ENCODE measurements around the gene GRIA4.

DNA sequence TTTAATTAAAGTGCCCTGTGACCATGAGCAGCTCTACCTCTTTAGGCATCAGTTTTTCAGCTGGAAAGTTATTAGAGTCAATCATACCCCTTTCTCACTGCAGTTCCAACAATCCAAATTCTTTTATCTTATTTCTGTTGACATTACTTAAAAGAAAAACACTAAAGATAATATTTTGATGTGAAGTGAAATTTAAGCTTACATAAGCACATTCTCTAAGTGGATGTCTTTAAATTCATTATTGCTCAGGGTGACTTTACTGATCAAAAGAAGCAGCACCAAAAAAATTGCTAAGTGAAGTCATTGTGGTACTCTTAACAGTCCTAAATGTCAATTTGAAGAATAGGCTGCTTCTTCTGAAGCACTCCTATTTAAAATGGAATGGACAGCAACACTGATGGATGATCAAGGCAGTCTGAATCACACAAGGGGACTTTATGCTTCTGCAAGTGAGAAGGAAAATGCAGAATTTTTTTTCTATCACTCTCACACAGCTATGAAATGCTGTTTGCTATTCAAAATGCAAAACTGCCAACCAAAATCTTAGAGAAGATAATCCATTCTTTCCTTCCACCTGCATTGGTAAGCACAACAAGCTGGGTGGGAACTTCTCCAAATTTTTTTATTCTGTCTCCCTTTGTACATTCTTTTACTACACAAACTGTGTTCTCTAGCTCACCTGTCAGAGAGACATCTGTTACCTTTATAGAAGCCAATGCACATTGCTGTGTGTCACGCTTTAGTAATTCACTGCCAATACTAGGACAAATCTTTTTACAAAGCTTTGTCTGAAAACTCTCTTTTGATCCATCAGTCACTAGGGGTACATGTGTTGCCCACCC lies 179.9 kb downstream of the GRIA4 start:
- no peak for TF ChIP-seq POLR2A (IDR thresholded peaks at IDR 0.05; ENCODE audit: low read length)
- TF ChIP-seq GATA1 (IDR thresholded peaks at IDR 0.05; ENCODE audit: low read depth, low read length) = no peak

Measured in erythroblast (primary cell).